K562 (cell line): ENCODE measurements around the gene LCNL1. TPM values are rescaled to one million over a fixed set of nuclear protein-coding genes. Genes with fewer than 3 reads are reported as not detected.

Source experiments
- ATAC-seq: fragments of 200-7000 bp; cut with Tn5 transposase; 3 replicates; pipeline ENCODE4 v1.9.1; 2020; ENCODE audit warnings: moderate library complexity
- BruUV-seq: library from RNA; stranded (reverse); fragments of 400-500 nt; replicated peaks from 2 replicates; lab custom pipeline; 2021; lab: Mats Ljungman, UMichigan
- CTCF ChIA-PET: fragments of 300-600 bp; formaldehyde crosslinking; extraction: SDS; loops from one replicate; lab custom pipeline; 2021; ENCODE audit warnings: low intra/inter-chr PET ratio; lab: Yijun Ruan, JAX
- POLR2A ChIA-PET: fragments of 300-600, 350-650 bp; sonication (Branson Sonifier 250); formaldehyde crosslinking; extraction: SDS; loops from one replicate; lab custom pipeline; 2021; ENCODE audit warnings: antibody characterized with exemption, inconsistent platforms; lab: Yijun Ruan, JAX
- DNase-seq, 4 experiments: peaks; one replicate each; pipeline versions ENCODE4 v3.0.0 to v3.0.0-alpha.2; 2011 to 2018; ENCODE audit warnings: low spot score in 3 of 4, mixed read lengths in 3 of 4; ENCODE audit errors: extremely low read depth in 1 of 4
- FAIRE-seq: peaks from 2 replicates; lab custom pipeline; 2011; peaks lifted over from hg19 to GRCh38; lab: Jason Lieb, UNC
- H2AFZ ChIP-seq: 2 replicates; pipeline ENCODE4 v1.6.0; 2011; ENCODE audit warnings: low read depth, low read length, control low read depth, inconsistent platforms
- H3K27ac ChIP-seq: fragments of 200-600 bp; 3 replicates; pipeline ENCODE4 v1.8.0; 2011; ENCODE audit warnings: low read depth, mild to moderate bottlenecking, control low read depth, inconsistent platforms, low read length, moderate library complexity, mixed read lengths; ENCODE audit errors: extremely low read depth
- H3K27me3 ChIP-seq, 2 experiments: fragments of 300-600 bp in 1 of 2; 2 replicates in 1 of 2; 3 replicates in 1 of 2; pipeline versions ENCODE4 v1.6.0 to v1.8.0; 2011; ENCODE audit warnings: inconsistent platforms in 2 of 2, low read length in 2 of 2, mild to moderate bottlenecking in 1 of 2, mixed read lengths in 1 of 2, moderate library complexity in 1 of 2; ENCODE audit not compliant: control insufficient read depth in 2 of 2, insufficient read depth in 2 of 2
- H3K36me3 ChIP-seq: fragments of 300-600 bp; 3 replicates; pipeline ENCODE4 v1.8.0; 2011; ENCODE audit warnings: mild to moderate bottlenecking, low read length, inconsistent platforms; ENCODE audit not compliant: control insufficient read depth, insufficient read depth
- H3K4me1 ChIP-seq, 2 experiments: fragments of 200-600 bp in 1 of 2; replicated peaks in 1 of 2; 2 replicates in 1 of 2; 3 replicates in 1 of 2; pipeline versions ENCODE4 v1.5.1 to v1.8.0; 2011; ENCODE audit warnings: inconsistent platforms in 2 of 2, low read length in 2 of 2, mild to moderate bottlenecking in 1 of 2, mixed read lengths in 1 of 2, moderate library complexity in 1 of 2; ENCODE audit not compliant: control insufficient read depth in 2 of 2, insufficient read depth in 2 of 2
- H3K4me2 ChIP-seq: 2 replicates; pipeline ENCODE4 v1.6.1; 2011; ENCODE audit warnings: low read length, control low read depth, inconsistent platforms, mixed read lengths; ENCODE audit not compliant: insufficient read depth
- H3K4me3 ChIP-seq: fragments of 200-600 bp; sonication (generic), shearing (Covaris generic); 2 replicates; pipeline ENCODE4 v1.5.1; 2016; ENCODE audit warnings: control low read depth, inconsistent platforms
- H3K79me2 ChIP-seq: fragments of 200-600 bp; 3 replicates; pipeline ENCODE4 v1.8.0; 2011; ENCODE audit warnings: low read length, inconsistent platforms; ENCODE audit not compliant: control insufficient read depth, insufficient read depth
- H3K9ac ChIP-seq, 2 experiments: 2 replicates each; pipeline versions ENCODE4 v1.6.0 to v1.6.1; 2011; ENCODE audit warnings: low read depth in 2 of 2, low read length in 2 of 2, control low read depth in 1 of 2, inconsistent platforms in 1 of 2, mild to moderate bottlenecking in 1 of 2, mixed read lengths in 1 of 2; ENCODE audit not compliant: insufficient read depth in 1 of 2
- H3K9me1 ChIP-seq: one replicate; pipeline ENCODE4 v1.6.0; 2011; ENCODE audit warnings: inconsistent platforms, mild to moderate bottlenecking, low read length, moderate library complexity; ENCODE audit not compliant: control insufficient read depth, insufficient read depth
- H3K9me3 ChIP-seq: replicated peaks from 2 replicates; pipeline ENCODE4 v1.5.1; 2011; ENCODE audit warnings: low read depth, low read length, inconsistent platforms; ENCODE audit not compliant: control insufficient read depth, insufficient read depth
- H4K20me1 ChIP-seq: replicated peaks from 2 replicates; pipeline ENCODE4 v1.6.1; 2011; ENCODE audit warnings: low read length, inconsistent platforms, mixed read lengths; ENCODE audit not compliant: control insufficient read depth, insufficient read depth
- BRF2 ChIP-seq: IDR thresholded peaks from 3 replicates; pipeline ENCODE4 v1.6.1; 2011; ENCODE audit warnings: borderline replicate concordance, mild to moderate bottlenecking; ENCODE audit not compliant: insufficient read length, insufficient read depth
- E2F4 ChIP-seq: sonication (generic); formaldehyde crosslinking; IDR thresholded peaks from 2 replicates; pipeline ENCODE4 v1.8.0; 2022; ENCODE audit warnings: mild to moderate bottlenecking, low read depth, missing genetic modification reagents
- FOXJ3 ChIP-seq: sonication (generic); formaldehyde crosslinking; IDR thresholded peaks from 2 replicates; pipeline ENCODE4 v1.4.0; 2020; ENCODE audit warnings: mild to moderate bottlenecking, missing genetic modification reagents
- HDAC8 ChIP-seq: fragments of 450-650 bp; IDR thresholded peaks from 2 replicates; pipeline ENCODE4 v1.6.1; 2016; ENCODE audit warnings: mild to moderate bottlenecking, missing genetic modification characterization, moderate library complexity, missing compliant biosample characterization
- HEY1 ChIP-seq: fragments of 250-450 bp; sonication (Bioruptor Pico); IDR thresholded peaks from 2 replicates; pipeline ENCODE4 v1.5.0; 2020; ENCODE audit warnings: mild to moderate bottlenecking, moderate library complexity, borderline replicate concordance
- HLTF ChIP-seq: fragments of 450-650 bp; IDR thresholded peaks from 2 replicates; pipeline ENCODE4 v1.6.1; 2016
- MYC ChIP-seq, 2 experiments: fragments of 250-450 bp in 1 of 2; sonication (Bioruptor Pico) in 1 of 2; IDR thresholded peaks; 2 replicates each; pipeline versions ENCODE4 v1.5.1 to v1.6.1; 2012 to 2021; ENCODE audit warnings: low read depth in 2 of 2, borderline replicate concordance in 1 of 2, improper control_type of control experiment in 1 of 2, low read length in 1 of 2, mild to moderate bottlenecking in 1 of 2, moderate library complexity in 1 of 2
- PATZ1 ChIP-seq: fragments of 250-450 bp; sonication (Bioruptor Pico); IDR thresholded peaks from 2 replicates; pipeline ENCODE4 v1.5.0; 2020; ENCODE audit warnings: mild to moderate bottlenecking, borderline replicate concordance
- RBM17 ChIP-seq: fragments of 200-400 bp; formaldehyde crosslinking; IDR thresholded peaks from 2 replicates; pipeline ENCODE4 v1.6.1; 2017; ENCODE audit warnings: low read depth, mild to moderate bottlenecking, low read length, borderline replicate concordance
- TCF7L2 ChIP-seq: fragments of 150-350 bp; IDR thresholded peaks from 2 replicates; pipeline ENCODE4 v1.6.1; 2016; ENCODE audit warnings: low read depth, mild to moderate bottlenecking, low read length, moderate library complexity
- TEAD2 ChIP-seq: fragments of 450-650 bp; IDR thresholded peaks from 2 replicates; pipeline ENCODE4 v1.6.1; 2016; ENCODE audit warnings: missing genetic modification characterization, control low read depth, missing compliant biosample characterization
- TRIM25 ChIP-seq: fragments of 450-650 bp; IDR thresholded peaks from 2 replicates; pipeline ENCODE4 v1.7.0; 2016; ENCODE audit warnings: borderline replicate concordance
- ZNF384 ChIP-seq: IDR thresholded peaks from 2 replicates; pipeline ENCODE4 v1.6.1; 2012; ENCODE audit warnings: low read depth, low read length, improper control_type of control experiment
- WGBS: fragments of 100-300 bp; shearing (Covaris generic); methylation state at CpG from one replicate; pipeline ENCODE4 v1.1.6; 2016; ENCODE audit warnings: low coverage, mixed read lengths; ENCODE audit not compliant: insufficient coverage; ENCODE audit errors: missing lambda C conversion rate; 5-methylcytosine and 5-hydroxymethylcytosine counted together
- in situ Hi-C: fragments of 300-500 bp; cut with MboI; formaldehyde crosslinking; loops from 4 replicates; pipeline ENCODE4 v1.15.0; 2018; ENCODE audit warnings: inconsistent platforms, mixed read lengths
- intact Hi-C: fragments of 100-400 bp; cut with micrococcal nuclease; formaldehyde crosslinking; loops from 2 replicates; pipeline ENCODE4 v1.14.2; 2022
- polyA plus RNA-seq, 8 experiments: library from polyadenylated mRNA; depleted of rRNA in 4 of 8; stranded (reverse) in 5 of 8; unstranded in 3 of 8; fragments of >200 nt; fragmentation: Nextera tagmentation in 2 of 8; fragmentation: Illumina TruSeq in 1 of 8; extraction: Ambion mirVana in 2 of 8; extraction: Trizol in 1 of 8; gene quantifications; 2 replicates each; pipeline versions ENCODE4 v1.2.1 to v1.2.3, GENCODE V29; 2011 to 2014; ENCODE audit warnings: inconsistent platforms in 1 of 8, missing spikeins in 1 of 8
- total RNA-seq, 7 experiments: library from RNA; depleted of rRNA in 6 of 7; stranded (reverse); fragments of >200 nt in 6 of 7; fragmentation: Illumina TruSeq in 2 of 7; extraction: Trizol in 2 of 7; gene quantifications; 2 replicates each; pipeline versions ENCODE4 v1.2.1 to v1.2.3, GENCODE V29; 2011 to 2021; ENCODE audit warnings: low replicate concordance in 1 of 7

LCNL1 gene
- total and polyA plus RNA-seq, 9 of the 15 experiments (the other 6 are each of a cell fraction or from before 2014, with no cell fraction given), result 0.04 to 0.16 (median 0.04) TPM; not detected in 4

- no peak for DNase-seq
- intact Hi-C loops, result no loop called here
- H3K27me3 ChIP-seq, result no peaks in the 10 kb centered on the region
- no peak overlapping the region for H3K27ac ChIP-seq
- no TSS peak for BruUV-seq
- peaks cover 0 to 59% of the 10 kb centered on the region in 2 experiments; a peak in 2 of 5 replicates for H3K4me1 ChIP-seq
- no peaks in the 10 kb centered on the region for H3K36me3 ChIP-seq
- H2AFZ ChIP-seq, result no peak overlapping the region
- no peaks in the 10 kb centered on the region for H3K9me1 ChIP-seq
- no peak for ATAC-seq
- no peaks in the 10 kb centered on the region for H3K79me2 ChIP-seq
- H3K9me3 ChIP-seq, result 0 out of 2 replicates have a peak, but pooled peaks cover 1% of the 10 kb centered on the region
- no peaks in the 10 kb centered on the region for H4K20me1 ChIP-seq
- CTCF ChIA-PET, result no interaction called here
- H3K9ac ChIP-seq, result peak overlapping the region in 1 of 2 experiments; percentile 36; a peak in 1 of 4 replicates
- in situ Hi-C loops, result no loop called here
- POLR2A ChIA-PET, result interaction anchor here (0.5 to 1.4 kb wide), 2 partner anchors 11 to 15 kb away, joined by 3 to 4 read pairs; partner anchors contain the start of gene PAXX
- no peak overlapping the region for H3K4me2 ChIP-seq
- no peak for FAIRE-seq
- H3K4me3 ChIP-seq, result no peak overlapping the region
- TF ChIP-seq FOXJ3 (CRISPR knock-in tag) (no peak), MYC (IDR thresholded peaks at IDR 0.05; ENCODE audit: low read depth, low read length) (no peak), MYC (CRISPR knock-in tag; IDR thresholded peaks at IDR 0.05; ENCODE audit: borderline replicate concordance, low read depth) (no peak), HEY1 (CRISPR knock-in tag) (no peak), BRF2 (no peak), HDAC8 (tag) (no peak), ZNF384 (no peak), E2F4 (CRISPR knock-in tag) (no peak), TRIM25 (no peak), PATZ1 (CRISPR knock-in tag) (no peak), HLTF (no peak), RBM17 (no peak), TEAD2 (tag) (no peak), TCF7L2 (no peak)
- TF ChIP-seq, all 486 proteins: peak for 0
- 49% methylated on average over 13 of the region's 13 CpGs for WGBS
Observed at GRCh38 chr9:137007816-137008270, 25.1 kb downstream of the LCNL1 start.
